GM23338 (cell line): ENCODE data around the gene KAZN. TPM values are rescaled to one million over a fixed set of nuclear protein-coding genes. Genes with fewer than 3 reads are reported as not detected.

ENCODE experiments used
- ATAC-seq: fragments of 200-7000 bp; cut with Tn5 transposase; 3 replicates; pipeline ENCODE4 v1.9.1; 2020
- DNase-seq: peaks from one replicate; pipeline ENCODE4 v3.0.0-alpha.2; 2015; ENCODE audit warnings: low spot score
- H2AFZ ChIP-seq: fragments of 200-600 bp; sonication (generic); 2 replicates; pipeline ENCODE4 v1.8.0; 2016; ENCODE audit warnings: antibody characterized with exemption, mild to moderate bottlenecking, moderate library complexity
- H3F3A ChIP-seq: fragments of 200-600 bp; sonication (generic); replicated peaks from 2 replicates; pipeline ENCODE4 v1.8.0; 2017; ENCODE audit warnings: antibody characterized with exemption, mixed run types, low read depth
- H3K27ac ChIP-seq: fragments of 200-600 bp; sonication (generic); 2 replicates; pipeline ENCODE4 v1.6.1; 2016; ENCODE audit warnings: low read depth
- H3K27me3 ChIP-seq: fragments of 200-600 bp; sonication (generic); 2 replicates; pipeline ENCODE4 v1.8.0; 2016; ENCODE audit warnings: mild to moderate bottlenecking, mixed run types, moderate library complexity; ENCODE audit not compliant: insufficient read depth
- H3K36me3 ChIP-seq: fragments of 200-600 bp; sonication (generic); 2 replicates; pipeline ENCODE4 v1.8.0; 2016; ENCODE audit warnings: mild to moderate bottlenecking; ENCODE audit not compliant: insufficient read depth
- H3K4me1 ChIP-seq: fragments of 200-600 bp; sonication (generic); 2 replicates; pipeline ENCODE4 v1.8.0; 2016; ENCODE audit warnings: mild to moderate bottlenecking, moderate library complexity; ENCODE audit not compliant: insufficient read depth
- H3K4me2 ChIP-seq: fragments of 200-600 bp; sonication (generic); 2 replicates; pipeline ENCODE4 v1.7.1; 2017; ENCODE audit warnings: mixed run types
- H3K4me3 ChIP-seq: fragments of 200-600 bp; sonication (generic); 2 replicates; pipeline ENCODE4 v1.6.1; 2016; ENCODE audit warnings: mixed run types
- H3K79me2 ChIP-seq: fragments of 200-600 bp; sonication (generic); replicated peaks from 2 replicates; pipeline ENCODE4 v1.8.0; 2017; ENCODE audit warnings: mild to moderate bottlenecking; ENCODE audit not compliant: insufficient read depth
- H3K9me2 ChIP-seq: fragments of 200-600 bp; sonication (generic); 2 replicates; pipeline ENCODE4 v1.8.0; 2017; ENCODE audit not compliant: insufficient read depth
- H4K20me1 ChIP-seq: fragments of 200-600 bp; sonication (generic); replicated peaks from 2 replicates; pipeline ENCODE4 v1.8.0; 2017; ENCODE audit warnings: mild to moderate bottlenecking; ENCODE audit not compliant: insufficient read depth
- H3K27ac Mint-ChIP-seq: 2 replicates; pipeline ENCODE4 v1.8.0; 2020; ENCODE audit warnings: inconsistent platforms, mild to moderate bottlenecking, moderate library complexity, mixed read lengths
- H3K27me3 Mint-ChIP-seq: 3 replicates; pipeline ENCODE4 v1.8.0; 2022; ENCODE audit warnings: low read depth, mild to moderate bottlenecking, moderate library complexity, mixed read lengths, inconsistent platforms; ENCODE audit not compliant: insufficient read depth, poor library complexity
- H3K36me3 Mint-ChIP-seq: 3 replicates; pipeline ENCODE4 v1.8.0; 2021; ENCODE audit warnings: low read depth, mild to moderate bottlenecking, inconsistent platforms, moderate library complexity, mixed read lengths
- H3K4me1 Mint-ChIP-seq: 3 replicates; pipeline ENCODE4 v1.8.0; 2020; ENCODE audit warnings: mild to moderate bottlenecking, inconsistent platforms, mixed read lengths
- H3K4me3 Mint-ChIP-seq: 3 replicates; pipeline ENCODE4 v1.8.0; 2021; ENCODE audit warnings: moderate library complexity, mild to moderate bottlenecking, inconsistent platforms, mixed read lengths
- H3K9me3 Mint-ChIP-seq: 3 replicates; pipeline ENCODE4 v1.8.0; 2020; ENCODE audit warnings: moderate library complexity, mild to moderate bottlenecking, inconsistent platforms, mixed read lengths
- CREB1 ChIP-seq: fragments of 250-450 bp; sonication (Bioruptor Pico); IDR thresholded peaks from 2 replicates; pipeline ENCODE4 v1.5.0; 2020; ENCODE audit warnings: low read depth, mild to moderate bottlenecking, moderate library complexity
- CTCF ChIP-seq, 2 experiments: fragments of 200-600 bp in 1 of 2; sonication (generic) in 1 of 2; conservative IDR thresholded peaks; 2 replicates each; pipeline versions ENCODE4 v1.5.1 to v1.6.1; 2016 to 2017; ENCODE audit warnings: antibody characterized with exemption in 2 of 2, low read depth in 2 of 2, mild to moderate bottlenecking in 2 of 2, moderate library complexity in 1 of 2
- ETS1 ChIP-seq: IDR thresholded peaks from 2 replicates; pipeline ENCODE4 v1.6.1; 2016; ENCODE audit warnings: antibody characterized with exemption
- EZH2 ChIP-seq: fragments of 200-600 bp; sonication (generic); IDR thresholded peaks from one replicate; pipeline ENCODE4 v1.8.0; 2017; ENCODE audit warnings: antibody characterized with exemption, mild to moderate bottlenecking, low read depth; ENCODE audit not compliant: unreplicated experiment
- EZH2phosphoT487 ChIP-seq: fragments of 200-600 bp; sonication (generic); IDR thresholded peaks from one replicate; pipeline ENCODE4 v1.8.1; 2018; ENCODE audit warnings: antibody characterized with exemption; ENCODE audit not compliant: unreplicated experiment
- JUNB ChIP-seq: IDR thresholded peaks from one replicate; pipeline ENCODE4 v1.6.1; 2016; ENCODE audit warnings: antibody characterized with exemption; ENCODE audit not compliant: unreplicated experiment
- NANOG ChIP-seq: IDR thresholded peaks from 2 replicates; pipeline ENCODE4 v1.6.1; 2016; ENCODE audit warnings: antibody characterized with exemption, borderline replicate concordance
- POLR2AphosphoS5 ChIP-seq: IDR thresholded peaks from 2 replicates; pipeline ENCODE4 v1.6.1; 2016; ENCODE audit warnings: antibody characterized with exemption, low read depth
- REST ChIP-seq: IDR thresholded peaks from one replicate; pipeline ENCODE4 v1.6.1; 2018; ENCODE audit warnings: antibody characterized with exemption; ENCODE audit not compliant: unreplicated experiment
- STAT1 ChIP-seq: IDR thresholded peaks from one replicate; pipeline ENCODE4 v1.6.1; 2016; ENCODE audit warnings: antibody characterized with exemption; ENCODE audit not compliant: unreplicated experiment
- ZNF114 ChIP-seq: fragments of 250-450 bp; sonication (Bioruptor Pico); IDR thresholded peaks from 2 replicates; pipeline ENCODE4 v1.5.0; 2020; ENCODE audit warnings: mild to moderate bottlenecking, moderate library complexity
- ZNF331 ChIP-seq: fragments of 250-450 bp; sonication (Bioruptor Pico); IDR thresholded peaks from 2 replicates; pipeline ENCODE4 v1.5.0; 2020; ENCODE audit warnings: low read depth, mild to moderate bottlenecking, moderate library complexity
- ZNF462 ChIP-seq: fragments of 250-450 bp; sonication (Bioruptor Pico); IDR thresholded peaks from 2 replicates; pipeline ENCODE4 v1.5.0; 2020; ENCODE audit warnings: mild to moderate bottlenecking, moderate library complexity
- polyA plus RNA-seq: library from polyadenylated mRNA; unstranded; fragments of >200 nt; fragmentation: Nextera tagmentation; extraction: Ambion mirVana; gene quantifications from 2 replicates; pipeline ENCODE4 v1.2.1, GENCODE V29; 2016
- total RNA-seq: library from RNA; depleted of rRNA; stranded (reverse); fragments of >200 nt; shearing (Covaris generic); gene quantifications from 2 replicates; pipeline ENCODE4 v1.2.3, GENCODE V29; 2014

Gene KAZN
- total and polyA plus RNA-seq, 2 experiments from 2014 or later = 9.9 to 15.0 TPM

- no peak overlapping the region for H3K27ac Mint-ChIP-seq
- no peak for TF ChIP-seq ETS1
- no peak for TF ChIP-seq JUNB
- no peak for TF ChIP-seq ZNF114 (CRISPR knock-in tag)
- no peak for TF ChIP-seq STAT1
- no peak for TF ChIP-seq POLR2AphosphoS5
- no peak for TF ChIP-seq NANOG
- no peak for TF ChIP-seq ZNF331 (CRISPR knock-in tag)
- no peak for TF ChIP-seq REST
- no peak for TF ChIP-seq CTCF (conservative IDR thresholded peaks at IDR 0.05; ENCODE audit: low read depth in 2 of 2)
- TF ChIP-seq CREB1 (CRISPR knock-in tag) = no peak
- TF ChIP-seq EZH2phosphoT487 = no peak
- no peak for TF ChIP-seq ZNF462 (CRISPR knock-in tag)
- TF ChIP-seq EZH2 = no peak
These were observed 137.4 kb downstream of the KAZN start for GRCh38 chr1:14735841-14736240.

More at GRCh38 chr1:14735841-14736240, 137.4 kb downstream of the KAZN start:
- H3K36me3 ChIP-seq = no peaks in the 10 kb centered on the region
- ATAC-seq = no peak
- no peak for DNase-seq
- peaks cover 8% of the 10 kb centered on the region for H3F3A ChIP-seq
- H3K9me2 ChIP-seq = no peaks in the 10 kb centered on the region
- peaks cover 50% of the 10 kb centered on the region for H3K4me1 ChIP-seq
- no peak overlapping the region for H3K4me2 ChIP-seq
- no peak overlapping the region for H3K27ac ChIP-seq
- H3K79me2 ChIP-seq = no peaks in the 10 kb centered on the region; the same call in 1 of the 2 replicates
- H3K4me3 ChIP-seq = no peak overlapping the region
- no peak overlapping the region for H2AFZ ChIP-seq
- H3K27me3 Mint-ChIP-seq = peaks cover 40% of the 10 kb centered on the region
- no peaks in the 10 kb centered on the region for H3K36me3 Mint-ChIP-seq
- no peaks in the 10 kb centered on the region for H3K9me3 Mint-ChIP-seq
- H3K4me1 Mint-ChIP-seq = peaks cover 57% of the 10 kb centered on the region
- peaks cover 10% of the 10 kb centered on the region for H4K20me1 ChIP-seq
- peaks cover 26% of the 10 kb centered on the region for H3K27me3 ChIP-seq
- no peak overlapping the region for H3K4me3 Mint-ChIP-seq
